Measurements from ENCODE around the gene PGR.
A peak's percentile ranks its signal among the peaks of the same experiment; 100 is the strongest.

GRCh38 chr11:101129203-101129943 lies at the start of gene PGR:
- TF ChIP-seq EZH2 (IDR thresholded peaks at IDR 0.05; ENCODE audit: borderline replicate concordance, low read depth, low read length, poor library complexity, severe bottlenecking) (peak; percentile 67), CTCF (conservative IDR thresholded peaks at IDR 0.05; ENCODE audit: low read depth, low read length) (no peak)
